GM12878 (cell line): ENCODE results near the gene ASAH2B.
"Not testable (repeated sequence)": the region's sequence is repeated elsewhere in the genome, so short reads cannot be mapped to it uniquely, and the experiment has no call there.

Experiments
- BHLHE40 ChIP-seq, 2 experiments: fragments of 450-650 bp in 1 of 2; IDR thresholded peaks; 2 replicates each; pipeline ENCODE4 v1.6.1; 2011 to 2017; ENCODE audit warnings: low read depth in 2 of 2, borderline replicate concordance in 1 of 2, improper control_type of control experiment in 1 of 2, low read length in 1 of 2, mild to moderate bottlenecking in 1 of 2
- GATAD2B ChIP-seq: fragments of 450-650 bp; conservative IDR thresholded peaks from 2 replicates; pipeline ENCODE4 v1.6.1; 2017; ENCODE audit warnings: low read depth, mild to moderate bottlenecking, moderate library complexity
- MTA3 ChIP-seq: IDR thresholded peaks from 2 replicates; pipeline ENCODE4 v1.6.1; 2012; ENCODE audit warnings: low read length, inconsistent platforms, borderline replicate concordance
- RUNX3 ChIP-seq: IDR thresholded peaks from 2 replicates; pipeline ENCODE4 v1.6.1; 2012; ENCODE audit warnings: low read length, inconsistent platforms
- SPI1 ChIP-seq: IDR thresholded peaks from 2 replicates; pipeline ENCODE4 v1.6.1; 2011; ENCODE audit warnings: low read depth, mild to moderate bottlenecking, low read length, moderate library complexity, borderline replicate concordance; ENCODE audit not compliant: insufficient read depth
- ZNF274 ChIP-seq: IDR thresholded peaks from one replicate; pipeline ENCODE4 v1.8.0; 2011; ENCODE audit not compliant: insufficient read length, insufficient read depth
- TF ChIP-seq, protein P1 (sequence below), 3 experiments: IDR thresholded peaks in 2 of 3; conservative IDR thresholded peaks in 1 of 3; 2 replicates each; pipeline ENCODE4 v1.5.1; 2011; ENCODE audit warnings: low read depth in 3 of 3, low read length in 3 of 3, mild to moderate bottlenecking in 3 of 3, control low read depth in 2 of 3, moderate library complexity in 2 of 3, inconsistent platforms in 1 of 3, mixed read lengths in 1 of 3; ENCODE audit not compliant: control insufficient read depth in 2 of 3, insufficient read depth in 1 of 3; ENCODE audit errors: extremely low read depth in 1 of 3

DNA sequence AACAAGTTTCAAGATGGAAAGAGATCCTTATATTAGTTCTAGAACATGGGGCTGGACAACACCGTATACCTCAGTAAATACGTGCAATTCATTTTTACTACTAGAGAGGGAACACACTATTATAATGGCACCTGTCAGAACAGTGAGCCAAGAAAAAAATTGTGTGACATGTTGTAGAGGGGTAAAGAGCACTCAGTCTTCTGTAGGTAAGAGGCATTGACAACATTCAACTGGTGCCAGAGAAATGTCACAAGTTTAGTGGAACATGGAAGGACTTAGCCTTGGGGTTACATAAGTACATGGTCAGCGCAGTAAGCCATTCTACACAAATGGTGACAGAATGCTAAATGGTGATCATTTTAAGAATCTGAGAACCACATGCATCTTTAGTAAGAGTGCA is 32.3 kb downstream of the ASAH2B start:
- TF ChIP-seq, protein P1, sequence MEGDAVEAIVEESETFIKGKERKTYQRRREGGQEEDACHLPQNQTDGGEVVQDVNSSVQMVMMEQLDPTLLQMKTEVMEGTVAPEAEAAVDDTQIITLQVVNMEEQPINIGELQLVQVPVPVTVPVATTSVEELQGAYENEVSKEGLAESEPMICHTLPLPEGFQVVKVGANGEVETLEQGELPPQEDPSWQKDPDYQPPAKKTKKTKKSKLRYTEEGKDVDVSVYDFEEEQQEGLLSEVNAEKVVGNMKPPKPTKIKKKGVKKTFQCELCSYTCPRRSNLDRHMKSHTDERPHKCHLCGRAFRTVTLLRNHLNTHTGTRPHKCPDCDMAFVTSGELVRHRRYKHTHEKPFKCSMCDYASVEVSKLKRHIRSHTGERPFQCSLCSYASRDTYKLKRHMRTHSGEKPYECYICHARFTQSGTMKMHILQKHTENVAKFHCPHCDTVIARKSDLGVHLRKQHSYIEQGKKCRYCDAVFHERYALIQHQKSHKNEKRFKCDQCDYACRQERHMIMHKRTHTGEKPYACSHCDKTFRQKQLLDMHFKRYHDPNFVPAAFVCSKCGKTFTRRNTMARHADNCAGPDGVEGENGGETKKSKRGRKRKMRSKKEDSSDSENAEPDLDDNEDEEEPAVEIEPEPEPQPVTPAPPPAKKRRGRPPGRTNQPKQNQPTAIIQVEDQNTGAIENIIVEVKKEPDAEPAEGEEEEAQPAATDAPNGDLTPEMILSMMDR (IDR thresholded peaks at IDR 0.05 in 2 of 3, conservative IDR thresholded peaks at IDR 0.05 in 1 of 3; ENCODE audit: control insufficient read depth in 2 of 3, extremely low read depth in 1 of 3, insufficient read depth in 1 of 3, low read depth in 3 of 3, low read length in 3 of 3): not testable (repeated sequence)
- TF ChIP-seq ZNF274; RUNX3; MTA3; BHLHE40 (IDR thresholded peaks at IDR 0.05; ENCODE audit: borderline replicate concordance in 1 of 2, low read depth in 2 of 2, low read length in 1 of 2); GATAD2B; SPI1: not testable (repeated sequence)
